NOMO-1 treated with dmso at 0.1 percent for 144 hours (cell line): ENCODE results near the gene WLS.
"Not testable (repeated sequence)": the region's sequence is repeated elsewhere in the genome, so short reads cannot be mapped to it uniquely, and the experiment has no call there.

Source experiments
- DNase-seq: peaks from one replicate; lab custom pipeline; 2025; ENCODE audit not compliant: unreplicated experiment; lab: John Stamatoyannopoulos, UW

WLS gene

DNA sequence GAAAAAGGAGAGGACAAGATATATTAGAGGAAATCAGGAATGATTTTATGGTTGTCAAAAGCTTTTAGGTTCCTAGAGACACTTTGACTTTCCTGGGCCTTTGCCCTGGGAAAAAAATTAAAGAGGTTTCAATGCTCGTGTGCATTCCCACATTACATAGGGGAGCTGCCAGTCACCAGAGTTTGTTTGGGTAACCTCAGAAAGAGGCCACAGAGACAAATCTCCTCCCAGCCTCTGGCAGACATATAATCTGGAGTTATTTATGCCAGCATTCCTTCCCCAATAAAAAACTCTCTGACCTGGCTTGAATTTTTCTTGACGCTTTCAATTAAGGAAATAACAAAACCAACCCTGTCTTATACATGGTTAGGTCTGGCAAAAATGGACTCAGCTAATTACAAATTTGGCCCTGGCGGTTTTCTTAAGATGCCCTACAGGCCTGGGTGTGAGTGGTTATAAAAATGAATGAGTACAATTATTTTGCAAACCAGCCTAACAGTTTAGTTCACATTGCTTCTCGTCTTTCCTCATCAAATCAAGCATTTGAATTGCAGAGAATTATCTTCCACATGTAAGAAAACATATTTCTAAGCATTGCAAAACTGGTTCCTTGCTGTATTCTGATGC is 63.7 kb downstream of the WLS start:
- no peak for DNase-seq

DNA sequence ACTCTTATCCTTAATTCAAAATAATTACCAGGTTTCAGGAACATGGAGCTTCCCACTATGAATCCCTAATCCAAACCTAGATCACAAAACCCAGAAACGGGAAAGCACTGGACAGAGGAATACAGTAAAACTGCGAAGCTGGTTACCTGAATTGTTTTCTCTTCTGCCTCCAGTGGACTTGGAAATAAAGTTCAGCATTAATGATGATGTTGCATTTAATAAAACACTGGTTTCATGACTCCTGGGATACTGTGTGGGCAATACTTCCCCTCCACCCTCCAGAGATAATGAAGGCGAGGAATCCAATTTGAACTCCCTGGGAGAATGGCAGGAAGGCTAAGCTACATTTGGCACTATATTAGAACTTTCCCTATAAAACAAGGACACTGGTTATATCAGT is 65.1 kb downstream of the WLS start:
- DNase-seq: no peak

DNA sequence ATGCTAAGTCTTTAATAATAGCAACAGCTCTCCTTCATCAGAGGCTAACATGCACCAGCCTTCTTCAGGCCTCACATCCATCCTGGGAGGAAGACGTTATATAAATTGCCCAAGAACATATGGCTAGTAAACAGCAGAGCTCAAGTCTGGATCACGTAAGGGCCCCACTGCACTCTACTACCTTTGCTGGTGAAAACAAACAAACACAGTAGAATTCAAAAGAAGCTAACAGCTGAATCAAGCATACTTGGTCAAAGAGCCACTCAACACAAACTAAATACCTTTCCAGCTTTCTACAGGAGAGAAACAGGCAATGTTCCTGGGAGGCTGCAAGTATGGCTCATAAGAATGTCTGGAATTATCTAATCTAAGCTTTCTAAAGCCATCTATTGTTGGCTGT is 66.0 kb downstream of the WLS start:
- no peak for DNase-seq

GRCh38 chr1:68165665-68166064 is 66.7 kb downstream of the WLS start:
- DNase-seq: no peak

DNA sequence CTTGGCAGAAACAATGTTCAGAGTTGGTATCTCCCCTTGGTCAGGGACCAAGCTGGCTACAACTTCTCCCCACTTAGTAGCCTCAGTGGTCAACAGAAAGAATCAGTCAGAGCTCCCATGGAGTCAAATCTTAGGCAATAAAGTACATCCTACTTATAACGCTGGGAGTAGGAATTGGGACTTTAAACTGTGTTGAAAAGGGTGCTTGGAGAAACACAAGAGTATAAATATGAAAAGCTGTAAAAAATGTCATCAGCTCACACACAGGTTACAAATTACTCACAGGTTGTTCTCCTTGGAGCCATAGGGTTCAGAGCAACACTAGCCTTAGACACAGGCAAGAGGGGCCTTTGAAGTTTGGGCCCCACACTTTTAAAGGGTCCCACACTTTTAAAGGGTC is 67.4 kb downstream of the WLS start:
- no peak for DNase-seq

GRCh38 chr1:68163220-68163619 is 69.1 kb downstream of the WLS start:
- DNase-seq: no peak

DNA sequence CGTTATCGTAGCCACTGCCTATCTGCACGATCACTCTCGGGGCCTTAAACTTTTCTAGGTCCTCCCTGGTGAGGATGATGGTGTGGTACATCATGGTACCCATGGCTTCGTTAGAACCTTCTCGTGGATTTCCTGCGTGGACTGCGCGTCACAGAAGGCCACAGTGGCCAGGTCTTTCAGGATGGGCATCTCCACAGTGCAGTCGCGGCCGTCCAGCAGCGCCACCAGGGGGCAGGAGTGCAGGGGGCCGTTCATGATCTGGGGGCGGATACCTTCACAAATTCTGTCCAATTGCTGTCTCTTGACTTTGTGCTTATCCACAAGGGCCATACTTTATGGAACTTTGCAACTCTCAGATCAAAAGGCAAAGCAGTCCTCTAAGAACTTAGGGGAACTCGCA is 69.6 kb downstream of the WLS start:
- no peak for DNase-seq

GRCh38 chr1:68161672-68162071 is 70.7 kb downstream of the WLS start:
- not testable (repeated sequence) for DNase-seq

GRCh38 chr1:68160935-68161334 is 71.4 kb downstream of the WLS start:
- DNase-seq: not testable (repeated sequence)

- DNase-seq: no peak
These were observed 72.3 kb downstream of the WLS start for GRCh38 chr1:68160021-68160420.

DNA sequence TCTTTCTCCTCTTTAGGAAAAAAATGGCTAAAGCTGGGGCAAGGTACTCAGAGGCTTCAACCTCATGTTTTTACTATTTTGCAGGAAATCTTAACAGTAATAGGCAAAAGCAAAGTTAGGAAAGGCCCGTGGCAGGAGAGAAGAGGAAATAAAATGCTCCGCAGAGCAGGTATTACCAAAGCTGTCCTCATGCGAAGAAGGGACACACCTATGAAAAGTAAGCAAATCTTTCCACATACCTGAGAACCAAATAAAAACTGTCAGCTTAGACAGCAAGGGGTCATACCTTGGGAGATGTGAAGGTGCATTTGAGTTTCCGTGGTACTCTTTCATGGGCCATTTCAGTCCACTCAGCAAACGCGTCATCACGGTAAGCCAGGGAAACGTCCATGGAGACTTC is 73.5 kb downstream of the WLS start:
- DNase-seq: no peak

DNA sequence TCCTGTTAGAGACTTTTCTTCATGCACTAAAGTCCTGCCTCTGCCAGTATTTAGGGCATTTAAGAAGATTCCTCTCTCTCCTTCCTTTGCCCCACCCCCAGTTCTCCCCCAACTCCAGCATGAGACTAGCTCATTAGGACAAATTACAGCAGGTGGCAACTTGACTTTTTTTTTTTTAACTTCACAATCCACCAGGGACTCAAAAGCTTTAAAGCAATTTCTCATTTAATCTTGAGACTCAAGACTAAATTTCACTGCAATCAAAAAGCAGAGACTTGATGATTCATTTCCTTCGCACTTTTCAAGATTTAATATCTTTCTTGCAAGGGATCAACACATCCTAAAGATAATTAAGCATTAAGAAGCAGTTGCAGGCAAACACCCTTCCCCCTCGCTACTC is 74.9 kb downstream of the WLS start:
- no peak for DNase-seq

GRCh38 chr1:68151690-68152089 is 80.6 kb downstream of the WLS start:
- no peak for DNase-seq

DNA sequence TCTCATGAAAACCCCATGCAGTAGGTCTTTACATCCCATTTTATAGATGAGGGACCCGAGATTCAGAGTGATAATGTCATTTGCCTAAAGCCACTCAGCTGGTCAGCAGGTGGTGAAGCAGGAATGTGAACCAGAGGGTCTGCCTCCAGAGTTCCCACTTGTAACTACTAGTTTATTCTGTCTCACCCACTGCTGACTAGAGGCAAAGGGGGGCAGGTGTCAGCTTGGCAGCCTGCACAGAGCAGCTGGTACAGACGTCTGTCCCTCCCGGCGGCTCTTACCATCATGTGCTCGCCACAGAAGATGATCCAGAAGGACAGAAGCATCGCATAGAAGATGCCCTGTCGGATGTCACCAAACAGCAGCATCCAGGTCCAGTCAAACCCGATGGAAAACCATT is 82.4 kb downstream of the WLS start:
- no peak for DNase-seq

- no peak for DNase-seq
These were observed 83.1 kb downstream of the WLS start for GRCh38 chr1:68149110-68149798.

DNA sequence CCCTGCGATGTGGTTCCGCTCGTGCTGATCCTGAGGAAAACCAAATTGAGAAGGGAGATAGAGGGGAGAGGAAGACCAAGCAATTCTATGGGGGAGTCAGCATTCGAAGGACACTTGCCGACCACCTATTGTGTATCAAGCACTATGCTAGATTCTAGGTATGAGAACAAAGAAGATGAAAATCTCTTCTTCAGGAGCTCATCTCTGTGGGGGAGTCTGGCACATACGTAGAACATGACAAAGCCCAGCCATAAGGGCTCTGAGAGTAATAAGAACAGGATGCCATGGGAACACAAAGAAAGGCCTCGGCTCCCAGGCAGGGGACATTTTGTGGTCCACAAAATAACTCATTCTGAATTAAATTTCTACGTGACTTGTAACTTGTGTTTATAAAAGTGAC is 83.7 kb downstream of the WLS start:
- DNase-seq: no peak

GRCh38 chr1:68147534-68148171 is 84.7 kb downstream of the WLS start:
- DNase-seq: no peak

DNA sequence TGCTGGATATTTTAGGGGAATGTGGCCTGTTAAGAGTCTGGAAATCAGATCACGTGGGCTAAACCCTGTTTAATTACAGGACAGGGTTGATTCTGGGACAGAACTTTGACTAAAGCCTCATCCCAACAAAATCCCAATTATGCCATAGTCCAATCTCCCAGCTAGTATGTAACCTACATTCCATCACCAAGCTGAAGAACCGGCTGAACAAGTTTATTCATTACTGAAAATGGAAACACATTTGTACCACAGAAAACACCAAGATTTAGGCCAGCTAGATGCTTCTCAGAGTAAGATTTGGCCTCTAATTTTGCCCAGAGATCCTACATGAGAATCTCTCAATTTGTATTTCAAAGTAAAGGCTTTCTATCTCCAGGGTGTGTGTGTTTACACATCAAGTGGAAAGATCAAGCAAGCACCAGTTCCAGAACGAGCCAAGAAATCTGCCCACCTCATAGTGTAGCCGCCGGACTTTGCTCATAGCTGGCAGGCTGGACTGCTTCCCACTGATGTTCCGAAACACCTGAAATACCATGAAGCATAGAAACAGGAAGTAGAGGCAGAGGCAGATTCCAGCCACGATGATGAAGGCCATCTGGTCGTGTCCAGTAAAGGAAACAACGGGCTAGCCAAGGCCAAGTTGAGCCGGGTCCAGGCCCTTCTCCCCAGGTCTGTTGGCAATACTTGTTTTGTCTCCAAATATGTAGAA is 86.8 kb downstream of the WLS start:
- DNase-seq: no peak

DNA sequence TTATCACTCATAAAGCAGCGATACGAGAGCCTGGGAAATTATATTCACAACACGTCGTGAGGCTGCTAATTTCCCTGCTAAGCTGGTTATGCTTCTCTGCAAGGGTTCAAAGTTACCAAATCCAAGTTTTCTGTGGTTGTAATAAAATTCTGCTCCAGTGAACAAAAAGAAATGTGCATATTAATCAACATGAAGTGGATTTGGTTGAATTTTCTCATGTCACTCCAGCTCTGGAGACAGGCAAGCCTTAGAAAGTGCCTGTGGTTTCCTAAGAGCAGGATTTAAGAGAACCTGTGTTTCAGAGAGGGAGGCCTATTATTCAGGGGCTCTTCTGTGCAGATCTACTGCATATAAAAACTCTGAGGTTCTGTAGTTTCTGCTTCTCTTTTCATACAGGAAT is 87.5 kb downstream of the WLS start:
- no peak for DNase-seq

DNA sequence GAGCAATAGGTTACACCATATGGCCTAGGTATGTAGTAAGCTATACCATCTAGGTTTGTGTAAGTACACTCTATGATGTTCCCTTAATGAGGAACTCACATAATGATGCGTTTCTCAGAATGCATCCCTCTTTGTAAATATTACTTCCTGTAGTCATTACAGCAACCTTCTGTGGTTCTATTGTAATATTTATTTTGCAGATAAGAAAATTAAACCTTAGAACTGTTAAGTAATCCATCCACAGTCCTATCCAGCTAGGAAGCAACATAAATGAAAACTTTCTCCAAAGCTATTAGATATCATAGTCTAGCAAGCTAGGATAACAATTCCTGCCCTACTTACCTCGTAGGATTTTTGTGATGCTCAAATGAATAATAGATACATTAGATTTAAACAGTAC is 88.7 kb downstream of the WLS start:
- DNase-seq: no peak

GRCh38 chr1:68142461-68142860 is 89.9 kb downstream of the WLS start:
- no peak for DNase-seq

- no peak for DNase-seq
These were observed 90.3 kb downstream of the WLS start for GRCh38 chr1:68142036-68142435.
